Measurements from ENCODE around the gene TRMT44.

Gene TRMT44

DNA sequence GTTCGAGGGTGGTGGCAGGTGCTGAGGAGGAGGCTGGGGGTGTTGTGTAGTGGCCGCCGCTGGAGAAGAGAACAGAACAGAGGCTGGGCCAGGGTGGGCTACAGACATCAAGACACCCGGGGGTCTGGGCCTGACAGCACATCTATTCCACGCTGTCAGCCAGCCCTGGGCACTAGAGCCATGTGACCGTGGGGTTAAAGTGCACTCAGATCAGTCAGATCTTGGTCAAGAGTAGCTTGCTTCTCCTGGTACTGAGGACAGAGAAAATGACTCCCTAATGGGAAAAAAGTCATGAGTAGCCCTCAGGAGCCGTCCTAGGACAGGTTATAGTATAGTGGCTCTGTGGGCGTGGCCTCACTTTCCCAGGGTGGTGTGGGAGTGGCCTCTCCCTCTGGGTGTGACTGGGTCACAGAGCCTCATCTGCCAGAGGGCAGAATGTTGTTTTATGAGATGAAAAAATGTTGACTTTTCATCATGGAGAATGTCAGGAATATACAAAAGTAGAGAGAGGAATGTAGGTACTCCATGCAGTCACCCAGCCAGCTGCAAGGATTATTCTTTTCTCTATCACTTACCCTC, 19.4 kb downstream of the TRMT44 start:
- H3K9me3 ChIP-seq (ENCODE audit: severe bottlenecking), result no peaks in the 10 kb centered on the region
- peaks cover 63% of the 10 kb centered on the region for H3K36me3 ChIP-seq
- H3K27ac ChIP-seq, result no peak overlapping the region
- no peak for DNase-seq
- H3K4me3 ChIP-seq (ENCODE audit: low read depth, low read length), result no peak overlapping the region
- H3K27me3 ChIP-seq (ENCODE audit: insufficient read depth, low read depth, severe bottlenecking), result no peaks in the 10 kb centered on the region
- TF ChIP-seq, protein P1, sequence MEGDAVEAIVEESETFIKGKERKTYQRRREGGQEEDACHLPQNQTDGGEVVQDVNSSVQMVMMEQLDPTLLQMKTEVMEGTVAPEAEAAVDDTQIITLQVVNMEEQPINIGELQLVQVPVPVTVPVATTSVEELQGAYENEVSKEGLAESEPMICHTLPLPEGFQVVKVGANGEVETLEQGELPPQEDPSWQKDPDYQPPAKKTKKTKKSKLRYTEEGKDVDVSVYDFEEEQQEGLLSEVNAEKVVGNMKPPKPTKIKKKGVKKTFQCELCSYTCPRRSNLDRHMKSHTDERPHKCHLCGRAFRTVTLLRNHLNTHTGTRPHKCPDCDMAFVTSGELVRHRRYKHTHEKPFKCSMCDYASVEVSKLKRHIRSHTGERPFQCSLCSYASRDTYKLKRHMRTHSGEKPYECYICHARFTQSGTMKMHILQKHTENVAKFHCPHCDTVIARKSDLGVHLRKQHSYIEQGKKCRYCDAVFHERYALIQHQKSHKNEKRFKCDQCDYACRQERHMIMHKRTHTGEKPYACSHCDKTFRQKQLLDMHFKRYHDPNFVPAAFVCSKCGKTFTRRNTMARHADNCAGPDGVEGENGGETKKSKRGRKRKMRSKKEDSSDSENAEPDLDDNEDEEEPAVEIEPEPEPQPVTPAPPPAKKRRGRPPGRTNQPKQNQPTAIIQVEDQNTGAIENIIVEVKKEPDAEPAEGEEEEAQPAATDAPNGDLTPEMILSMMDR (IDR thresholded peaks at IDR 0.05; ENCODE audit: low read depth, low read length), result no peak

DNA sequence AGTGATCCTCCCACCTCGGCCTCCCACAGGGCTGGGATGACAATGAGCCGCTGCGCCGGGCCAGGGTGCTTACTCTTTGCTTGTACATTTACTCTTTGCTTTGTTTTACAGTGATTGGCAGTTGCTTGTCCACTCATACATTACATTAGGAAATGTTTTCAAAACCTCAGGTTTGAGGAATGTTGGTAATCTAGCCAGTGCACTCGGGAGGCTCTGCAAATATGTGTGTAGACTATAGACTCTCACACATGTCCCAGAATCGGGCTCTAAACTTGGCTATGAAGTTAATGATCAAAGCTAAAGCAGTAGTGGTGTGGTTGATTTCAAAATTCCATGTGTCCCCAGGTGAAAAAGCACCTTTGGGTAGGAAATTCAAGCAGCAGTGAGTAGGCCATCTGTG, 20.5 kb downstream of the TRMT44 start:
- H3K36me3 ChIP-seq, result peaks cover 62% of the 10 kb centered on the region
- no peak for DNase-seq
- TF ChIP-seq, protein P1 (IDR thresholded peaks at IDR 0.05; ENCODE audit: low read depth, low read length), result no peak

DNA sequence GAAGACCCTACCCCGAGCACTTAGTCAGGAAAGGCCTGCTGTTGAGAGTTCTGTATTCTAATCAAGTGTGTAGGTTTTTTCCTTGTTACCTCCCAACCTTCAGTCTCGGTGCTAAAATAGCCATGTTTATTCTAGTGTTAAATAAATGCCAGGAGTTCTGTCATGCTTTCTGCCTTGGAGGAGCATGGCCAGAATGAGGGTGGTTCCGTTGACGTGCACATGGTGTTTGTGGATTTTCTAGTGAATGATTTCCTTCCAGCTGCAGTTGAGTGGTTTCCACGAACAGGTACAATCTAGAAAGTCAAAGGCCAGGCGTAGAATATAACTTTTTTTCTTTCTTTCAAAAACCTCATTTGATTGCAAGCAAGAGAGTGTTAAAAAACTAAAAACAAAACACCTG, 21.0 kb downstream of the TRMT44 start:
- Histone ChIP-seq H3K9me3 (ENCODE audit: severe bottlenecking) (no peaks in the 10 kb centered on the region), H3K27me3 (ENCODE audit: insufficient read depth, low read depth, severe bottlenecking) (no peaks in the 10 kb centered on the region), H3K27ac (no peak overlapping the region), H3K36me3 (peaks cover 61% of the 10 kb centered on the region), H3K4me3 (ENCODE audit: low read depth, low read length) (no peak overlapping the region)
- DNase-seq, result no peak
- TF ChIP-seq, protein P1 (IDR thresholded peaks at IDR 0.05; ENCODE audit: low read depth, low read length), result no peak

More for the DNA sequence above, 20.5 kb downstream of the TRMT44 start:
- H3K4me3 ChIP-seq (ENCODE audit: low read depth, low read length), result no peak overlapping the region
- no peaks in the 10 kb centered on the region for H3K27me3 ChIP-seq (ENCODE audit: insufficient read depth, low read depth, severe bottlenecking)
- H3K9me3 ChIP-seq (ENCODE audit: severe bottlenecking), result no peaks in the 10 kb centered on the region
- no peak overlapping the region for H3K27ac ChIP-seq

DNA sequence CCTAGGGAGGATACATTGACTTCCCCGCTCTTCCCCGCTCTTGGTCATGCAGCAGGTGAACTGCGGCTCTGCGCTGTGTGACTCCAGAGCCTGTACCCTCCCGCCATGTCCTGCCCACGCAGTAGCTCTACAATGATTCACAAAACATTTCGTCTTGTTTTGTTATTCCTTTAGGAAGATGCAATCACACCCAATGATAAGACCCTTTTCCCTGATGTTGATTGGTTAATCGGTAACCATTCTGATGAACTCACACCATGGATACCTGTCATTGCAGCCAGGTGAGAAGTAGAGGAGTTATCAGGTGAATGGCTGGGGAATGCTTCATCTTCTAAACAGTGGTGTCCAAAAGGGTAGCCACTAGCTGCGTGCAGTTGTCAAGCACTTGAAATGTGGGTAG, 23.2 kb downstream of the TRMT44 start:
- DNase-seq, result no peak
- TF ChIP-seq, protein P1 (IDR thresholded peaks at IDR 0.05; ENCODE audit: low read depth, low read length), result no peak
- Histone ChIP-seq H3K4me3 (ENCODE audit: low read depth, low read length) (no peak overlapping the region), H3K9me3 (ENCODE audit: severe bottlenecking) (no peaks in the 10 kb centered on the region), H3K27ac (no peak overlapping the region), H3K36me3 (peaks cover 73% of the 10 kb centered on the region), H3K27me3 (ENCODE audit: insufficient read depth, low read depth, severe bottlenecking) (no peaks in the 10 kb centered on the region)

DNA sequence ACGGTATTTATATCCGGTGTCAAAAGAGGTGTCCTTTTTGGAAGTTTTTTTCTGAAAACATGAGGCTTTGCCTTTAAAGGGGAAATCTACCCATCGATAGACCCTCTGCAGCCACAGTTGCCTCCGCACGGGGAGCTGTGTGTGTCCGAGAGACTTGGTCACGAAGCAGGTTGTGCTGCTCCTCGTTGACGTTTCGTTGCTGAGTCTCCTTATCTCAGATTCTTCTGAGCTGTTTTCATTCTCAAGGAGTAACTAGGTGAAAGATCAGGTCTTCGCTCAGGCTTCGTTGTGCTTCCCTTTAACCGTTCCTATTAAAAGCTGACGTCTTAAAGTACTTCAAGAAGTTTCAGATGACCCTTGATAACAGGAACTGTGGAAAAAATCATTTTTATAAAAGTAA, 23.8 kb downstream of the TRMT44 start:
- TF ChIP-seq, protein P1 (IDR thresholded peaks at IDR 0.05; ENCODE audit: low read depth, low read length), result no peak
- Histone ChIP-seq H3K27ac (no peak overlapping the region), H3K36me3 (peaks cover 74% of the 10 kb centered on the region), H3K9me3 (ENCODE audit: severe bottlenecking) (no peaks in the 10 kb centered on the region), H3K4me3 (ENCODE audit: low read depth, low read length) (no peak overlapping the region), H3K27me3 (ENCODE audit: insufficient read depth, low read depth, severe bottlenecking) (no peaks in the 10 kb centered on the region)
- DNase-seq, result no peak

Data from WERI-Rb-1 (cell line).